Measurements from ENCODE around the gene HMCES.
"Not testable (repeated sequence)": the region's sequence is repeated elsewhere in the genome, so short reads cannot be mapped to it uniquely, and the experiment has no call there.

The HMCES gene

GRCh38 chr3:129259612-129260477 is 18.8 kb upstream of the HMCES start:
- DNase-seq (ENCODE audit: low read depth) = no peak

- DNase-seq (ENCODE audit: low read depth) = no peak
Observed at GRCh38 chr3:129260606-129261005, 18.1 kb upstream of the HMCES start.

GRCh38 chr3:129261894-129262293 is 16.8 kb upstream of the HMCES start:
- DNase-seq (ENCODE audit: low read depth) = no peak

GRCh38 chr3:129263161-129263910 is 15.3 kb upstream of the HMCES start:
- no peak for DNase-seq (ENCODE audit: low read depth)

- DNase-seq (ENCODE audit: low read depth) = not testable (repeated sequence)
Observed at GRCh38 chr3:129264994-129265393, 13.7 kb upstream of the HMCES start.

- DNase-seq (ENCODE audit: low read depth) = no peak
Observed at GRCh38 chr3:129266651-129267050, 12.0 kb upstream of the HMCES start.

- no peak for DNase-seq (ENCODE audit: low read depth)
Observed at GRCh38 chr3:129268396-129268795, 10.3 kb upstream of the HMCES start.

- no peak for DNase-seq (ENCODE audit: low read depth)
Observed at GRCh38 chr3:129271674-129272073, 7.0 kb upstream of the HMCES start.

DNA sequence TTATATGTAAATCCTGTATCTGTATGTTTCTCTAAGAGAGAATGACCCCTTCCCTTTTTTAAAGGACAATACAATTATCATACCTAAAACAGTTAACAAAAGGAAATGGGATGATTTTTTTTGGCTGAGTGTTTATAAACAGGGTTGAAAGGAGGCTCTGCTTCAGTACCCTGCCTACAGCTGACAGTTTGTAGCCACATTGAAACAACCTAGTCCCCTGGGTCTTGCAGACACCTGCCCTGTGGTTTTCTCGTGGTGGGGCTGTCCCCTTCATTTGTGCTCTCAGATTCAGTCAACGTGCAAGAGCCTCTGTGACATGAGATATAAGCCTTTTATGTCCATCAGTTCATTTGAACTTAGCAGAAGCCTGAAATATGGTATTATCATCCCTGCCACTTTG is 2.3 kb upstream of the HMCES start:
- no peak for DNase-seq (ENCODE audit: low read depth)

- DNase-seq (ENCODE audit: low read depth) = no peak
Observed at GRCh38 chr3:129277829-129278271, 820 bp upstream of the HMCES start.

DNA sequence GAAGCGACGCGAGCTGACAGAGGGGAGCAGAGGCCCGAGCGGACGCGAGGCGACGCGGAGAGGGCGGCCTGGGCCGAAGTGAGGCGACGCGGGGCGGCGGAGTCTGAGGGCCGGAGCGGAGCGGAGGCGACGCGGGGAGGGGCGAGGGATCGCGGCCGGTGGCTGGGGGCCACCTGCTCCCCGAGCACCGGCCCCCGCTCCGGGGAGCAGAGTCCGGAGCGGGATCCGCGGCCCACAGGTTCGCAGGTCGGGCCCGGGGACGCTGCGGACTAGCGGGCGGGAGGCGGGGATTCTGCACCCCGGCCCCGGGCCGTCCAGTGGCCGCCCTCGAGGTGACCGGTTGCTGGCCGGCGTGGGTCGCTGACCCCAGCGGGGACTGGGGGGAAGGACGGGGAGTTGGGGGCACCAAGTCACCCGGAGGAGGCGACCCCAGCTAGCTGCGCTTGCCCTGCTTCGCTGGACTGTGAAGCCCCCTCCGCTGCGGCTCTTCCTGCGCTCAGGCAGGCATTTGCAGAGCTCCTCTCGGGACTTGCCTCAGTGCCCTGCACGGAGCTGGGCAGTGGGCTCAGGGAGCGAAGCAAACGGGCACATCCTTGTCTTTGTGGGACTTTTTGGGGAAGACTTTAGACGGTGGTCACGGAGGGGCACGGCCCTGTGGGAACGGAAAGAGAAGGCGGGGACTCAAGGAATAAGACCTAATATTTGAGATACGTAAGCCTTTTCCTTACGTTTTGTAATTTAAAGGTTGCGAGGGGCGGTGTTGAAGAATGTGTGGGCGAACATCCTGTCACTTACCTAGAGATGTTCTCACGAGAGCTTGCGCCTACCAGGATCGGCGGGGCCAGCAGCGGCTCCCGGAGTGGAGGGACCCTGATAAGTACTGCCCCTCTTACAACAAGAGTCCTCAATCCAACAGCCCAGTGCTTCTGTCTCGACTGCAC is 566 bp downstream of the HMCES start:
- peak; percentile 14 for DNase-seq (ENCODE audit: low read depth)

DNA sequence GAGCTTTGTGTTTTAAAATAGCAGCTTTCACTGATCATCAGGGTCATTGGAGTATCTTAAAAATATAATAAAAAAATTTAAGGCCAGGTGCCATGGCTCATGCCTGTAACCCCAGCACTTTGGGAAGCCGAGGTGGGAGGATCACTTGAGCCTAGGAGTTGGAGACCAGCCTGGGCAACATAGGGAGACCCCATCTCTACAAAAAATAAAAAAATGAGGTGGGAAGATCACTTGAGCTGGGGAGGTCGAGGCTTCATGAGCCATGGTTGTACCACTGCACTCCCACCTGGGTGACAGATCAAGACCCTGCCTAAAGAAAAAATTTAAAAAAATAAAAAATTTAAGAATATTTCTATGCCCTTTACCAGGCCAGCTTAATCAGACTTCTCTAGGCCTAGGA is 1.5 kb downstream of the HMCES start:
- DNase-seq (ENCODE audit: low read depth) = no peak

GRCh38 chr3:129281726-129282125 is 3.1 kb downstream of the HMCES start:
- no peak for DNase-seq (ENCODE audit: low read depth)

GRCh38 chr3:129282727-129283327 is 4.2 kb downstream of the HMCES start:
- no peak for DNase-seq (ENCODE audit: low read depth)

DNA sequence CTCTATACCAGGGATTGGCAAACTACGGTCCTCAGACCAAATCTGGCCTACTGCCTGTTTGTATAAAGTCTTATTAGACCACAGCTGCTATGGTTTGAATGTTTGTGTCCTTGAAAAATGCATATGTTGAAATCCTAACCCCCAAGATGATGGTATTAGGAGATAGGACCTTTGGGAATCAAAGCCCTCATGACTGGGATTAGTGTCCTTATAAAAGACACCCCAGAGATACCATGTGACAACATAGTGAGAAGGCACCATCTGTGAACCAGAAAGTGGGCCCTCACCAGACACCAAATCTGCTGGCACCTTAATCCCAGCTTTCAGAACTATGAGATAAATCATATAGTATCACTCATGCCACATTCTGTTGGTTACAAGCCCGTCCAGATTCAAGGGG is 7.4 kb downstream of the HMCES start:
- DNase-seq (ENCODE audit: low read depth) = no peak

DNA sequence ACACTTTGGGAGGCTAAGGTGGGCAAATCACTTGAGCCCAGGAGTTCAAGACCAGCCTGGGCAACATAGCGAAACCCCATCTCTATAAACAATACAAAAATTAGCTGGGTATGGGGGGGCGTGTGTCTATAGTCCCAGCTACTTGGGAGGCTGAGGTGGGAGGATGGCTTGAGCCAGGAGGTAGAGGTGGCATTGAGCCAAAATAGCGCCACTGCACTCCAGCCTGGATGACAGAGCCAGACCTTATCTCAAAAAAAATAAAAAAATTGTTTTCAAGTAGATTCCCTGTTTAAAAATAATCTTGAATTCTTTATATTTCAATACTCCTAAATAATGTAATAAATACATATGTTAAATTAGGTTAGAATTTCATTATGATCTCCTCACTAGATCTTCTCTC is 9.8 kb downstream of the HMCES start:
- DNase-seq (ENCODE audit: low read depth) = no peak

DNA sequence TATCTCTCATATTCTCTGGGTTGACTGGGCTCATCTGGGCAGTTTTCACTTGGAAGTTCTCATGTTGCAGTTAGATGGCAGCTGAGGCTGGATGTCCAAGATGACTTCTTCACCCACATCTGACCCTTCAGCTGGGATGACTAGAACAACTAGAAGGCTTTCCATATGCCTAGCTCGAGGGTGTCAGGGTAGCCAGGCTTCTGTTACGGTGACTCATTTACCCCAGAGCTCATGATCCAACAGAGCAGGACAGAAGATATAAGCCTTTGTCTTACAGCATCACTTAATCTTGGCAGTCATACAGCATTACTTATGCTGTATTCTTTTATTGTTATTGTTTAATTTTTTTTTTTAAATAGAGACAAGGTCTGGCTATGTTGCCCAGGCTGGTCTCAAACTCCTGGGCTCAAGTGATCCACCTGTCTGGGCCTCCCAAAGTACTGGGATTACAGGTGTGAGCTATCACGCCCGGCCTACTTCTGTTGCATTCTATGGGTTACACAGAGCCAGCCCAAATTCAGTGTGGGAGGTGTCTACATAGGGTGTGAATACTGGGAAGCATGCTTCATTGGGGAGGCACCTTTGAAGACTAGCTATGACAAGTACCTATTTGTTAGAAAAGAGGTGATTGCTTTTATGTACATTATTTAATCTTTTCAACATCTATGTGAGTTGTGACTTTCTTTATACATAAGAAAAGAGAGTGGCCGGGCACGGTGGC is 10.7 kb downstream of the HMCES start:
- no peak for DNase-seq (ENCODE audit: low read depth)

GRCh38 chr3:129291236-129291886 is 12.7 kb downstream of the HMCES start:
- no peak for DNase-seq (ENCODE audit: low read depth)

DNA sequence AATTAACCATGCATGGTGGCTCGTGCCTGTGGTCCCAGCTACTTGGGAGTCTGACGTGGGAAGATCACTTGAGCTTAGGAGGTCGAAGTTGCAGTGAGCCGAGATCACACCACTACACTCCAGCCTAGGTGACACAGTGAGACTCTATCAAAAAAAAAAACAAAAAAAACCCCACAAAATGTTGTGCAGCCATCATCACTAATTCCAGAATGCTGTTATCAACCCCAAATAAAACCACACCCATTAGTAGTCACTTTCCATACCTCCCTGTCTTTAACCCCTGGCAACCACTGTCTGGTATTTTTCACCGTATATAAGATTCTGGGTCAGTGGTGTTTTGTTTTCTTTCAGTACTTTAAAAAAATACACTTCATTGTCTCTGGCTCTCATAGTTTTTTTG is 16.6 kb downstream of the HMCES start:
- DNase-seq (ENCODE audit: low read depth) = no peak

GRCh38 chr3:129304146-129304961 is 25.7 kb downstream of the HMCES start:
- DNase-seq (ENCODE audit: low read depth) = no peak
